Suprapubic skin (tissue), 4 donors: Measurements from ENCODE around the gene STK24. TPM values are rescaled to one million over a fixed set of nuclear protein-coding genes. Genes with fewer than 3 reads are reported as not detected.

ENCODE experiments used
- DNase-seq, 2 donors: peaks; one replicate each; pipeline ENCODE4 v3.0.0-alpha.2; 2019; ENCODE audit warnings: low spot score in 2 of 2
- H3K27ac ChIP-seq: fragments of 200-600 bp; sonication (generic); one replicate; pipeline ENCODE4 v1.5.1; 2019
- H3K27me3 ChIP-seq: fragments of 200-600 bp; sonication (generic); one replicate; pipeline ENCODE4 v1.5.1; 2019
- H3K36me3 ChIP-seq: fragments of 200-600 bp; sonication (generic); one replicate; pipeline ENCODE4 v1.5.1; 2019
- H3K4me1 ChIP-seq: fragments of 200-600 bp; sonication (generic); one replicate; pipeline ENCODE4 v1.5.1; 2019
- H3K4me3 ChIP-seq: fragments of 200-600 bp; sonication (generic); one replicate; pipeline ENCODE4 v1.5.1; 2019; ENCODE audit warnings: mild to moderate bottlenecking
- H3K9me3 ChIP-seq: fragments of 200-600 bp; sonication (generic); one replicate; pipeline ENCODE4 v1.5.1; 2019
- CTCF ChIP-seq, 2 donors: fragments of 200-600 bp in 1 of 2; fragments of 450-650 bp in 1 of 2; sonication (generic) in 1 of 2; IDR thresholded peaks; one replicate each; pipeline ENCODE4 v1.5.1; 2016 to 2019; ENCODE audit warnings: antibody characterized with exemption in 2 of 2, mild to moderate bottlenecking in 1 of 2, moderate library complexity in 1 of 2
- EP300 ChIP-seq: sonication (generic); formaldehyde crosslinking; IDR thresholded peaks from one replicate; pipeline ENCODE4 v1.6.1; 2017; ENCODE audit warnings: antibody characterized with exemption
- POLR2A ChIP-seq, 2 donors: fragments of 450-650 bp; IDR thresholded peaks; one replicate each; pipeline ENCODE4 v1.6.1; 2017; ENCODE audit warnings: antibody characterized with exemption in 2 of 2, mild to moderate bottlenecking in 2 of 2, moderate library complexity in 2 of 2
- POLR2AphosphoS5 ChIP-seq, 3 donors: sonication (generic); formaldehyde crosslinking; IDR thresholded peaks; one replicate each; pipeline ENCODE4 v1.6.1; 2017; ENCODE audit warnings: antibody characterized with exemption in 3 of 3
- WGBS: methylation state at CpG from one replicate; pipeline ENCODE4 v1.1.5; 2018; 5-methylcytosine and 5-hydroxymethylcytosine counted together
- total RNA-seq, 4 donors: library from RNA; depleted of rRNA; stranded (reverse); fragments of >200 nt; gene quantifications; one replicate each; pipeline ENCODE4 v1.1.0, GENCODE V29; 2016

STK24 gene
- total RNA-seq, 4 donors from 2014 or later = 132 to 200 (median 176) TPM

GRCh38 chr13:98442391-98443230, 134.3 kb downstream of the STK24 start:
- peaks cover 14% of the 10 kb centered on the region for H3K4me1 ChIP-seq
- WGBS = 82% methylated on average over 24 of the region's 27 CpGs
- no peak for DNase-seq
- no peaks in the 10 kb centered on the region for H3K27me3 ChIP-seq
- peaks cover 52% of the 10 kb centered on the region for H3K36me3 ChIP-seq
- no peak overlapping the region for H3K4me3 ChIP-seq
- no peaks in the 10 kb centered on the region for H3K9me3 ChIP-seq
- TF ChIP-seq CTCF (IDR thresholded peaks at IDR 0.05) (no peak), POLR2A (IDR thresholded peaks at IDR 0.05) (no peak), EP300 (no peak), POLR2AphosphoS5 (IDR thresholded peaks at IDR 0.05) (no peak)
- peak overlapping the region; percentile 22 for H3K27ac ChIP-seq

GRCh38 chr13:98441056-98441676, 135.7 kb downstream of the STK24 start:
- Histone ChIP-seq H3K36me3 (peaks cover 42% of the 10 kb centered on the region), H3K4me3 (no peak overlapping the region), H3K27ac (no peak overlapping the region), H3K4me1 (peaks cover 14% of the 10 kb centered on the region), H3K27me3 (no peaks in the 10 kb centered on the region), H3K9me3 (no peaks in the 10 kb centered on the region)
- DNase-seq = no peak
- WGBS = 82% methylated on average over 21 of the region's 21 CpGs
- no peak for TF ChIP-seq CTCF (IDR thresholded peaks at IDR 0.05)
- TF ChIP-seq EP300 = no peak
- no peak for TF ChIP-seq POLR2A (IDR thresholded peaks at IDR 0.05)
- no peak for TF ChIP-seq POLR2AphosphoS5 (IDR thresholded peaks at IDR 0.05)

- Histone ChIP-seq H3K27me3 (no peaks in the 10 kb centered on the region), H3K4me3 (no peak overlapping the region), H3K27ac (no peak overlapping the region), H3K4me1 (peaks cover 11% of the 10 kb centered on the region), H3K9me3 (no peaks in the 10 kb centered on the region), H3K36me3 (peaks cover 43% of the 10 kb centered on the region)
- DNase-seq = no peak
- TF ChIP-seq POLR2AphosphoS5 (IDR thresholded peaks at IDR 0.05) (no peak), POLR2A (IDR thresholded peaks at IDR 0.05) (no peak), EP300 (no peak)
- WGBS = 85% methylated on average over 13 of the region's 25 CpGs
These were observed 136.4 kb downstream of the STK24 start for GRCh38 chr13:98440390-98441055.

GRCh38 chr13:98439896-98440295, 137.0 kb downstream of the STK24 start:
- WGBS = 89% methylated on average over 3 of the region's 16 CpGs
- H3K36me3 ChIP-seq = peaks cover 43% of the 10 kb centered on the region

More at GRCh38 chr13:98439896-98440295, 137.0 kb downstream of the STK24 start:
- TF ChIP-seq POLR2AphosphoS5 (IDR thresholded peaks at IDR 0.05) (no peak), POLR2A (IDR thresholded peaks at IDR 0.05) (no peak), CTCF (IDR thresholded peaks at IDR 0.05) (no peak), EP300 (no peak)
- peak in 1 of 2 donors; percentile 52 for DNase-seq
- H3K4me1 ChIP-seq = peaks cover 7% of the 10 kb centered on the region
- no peaks in the 10 kb centered on the region for H3K27me3 ChIP-seq
- no peak overlapping the region for H3K27ac ChIP-seq
- H3K9me3 ChIP-seq = no peaks in the 10 kb centered on the region
- H3K4me3 ChIP-seq = no peak overlapping the region
